GM18909 (cell line): Measurements from ENCODE around the gene FAM219A.
"Not testable (repeated sequence)": the region's sequence is repeated elsewhere in the genome, so short reads cannot be mapped to it uniquely, and the experiment has no call there.

ENCODE experiments used
- ATAC-seq: cut with Tn5 transposase; IDR thresholded peaks from one replicate; pipeline ENCODE4 v1.9.1; 2021; ENCODE audit warnings: mild to moderate bottlenecking; ENCODE audit not compliant: unreplicated experiment, poor library complexity

Gene FAM219A

GRCh38 chr9:34365282-34365681, 93.1 kb downstream of the FAM219A start:
- ATAC-seq, result no peak

- ATAC-seq, result no peak
Measured at GRCh38 chr9:34363619-34364351, 94.6 kb downstream of the FAM219A start.

- ATAC-seq, result no peak
Measured at GRCh38 chr9:34362614-34363214, 95.7 kb downstream of the FAM219A start.

GRCh38 chr9:34352957-34353356, 105.4 kb downstream of the FAM219A start:
- not testable (repeated sequence) for ATAC-seq

- ATAC-seq, result not testable (repeated sequence)
Measured at GRCh38 chr9:34352122-34352652, 106.2 kb downstream of the FAM219A start.

GRCh38 chr9:34349324-34349723, 109.0 kb downstream of the FAM219A start:
- ATAC-seq, result no peak
